ENCODE data around the gene CALCOCO2.
"Not testable (repeated sequence)": the region's sequence is repeated elsewhere in the genome, so short reads cannot be mapped to it uniquely, and the experiment has no call there.

CALCOCO2 gene, protein sequence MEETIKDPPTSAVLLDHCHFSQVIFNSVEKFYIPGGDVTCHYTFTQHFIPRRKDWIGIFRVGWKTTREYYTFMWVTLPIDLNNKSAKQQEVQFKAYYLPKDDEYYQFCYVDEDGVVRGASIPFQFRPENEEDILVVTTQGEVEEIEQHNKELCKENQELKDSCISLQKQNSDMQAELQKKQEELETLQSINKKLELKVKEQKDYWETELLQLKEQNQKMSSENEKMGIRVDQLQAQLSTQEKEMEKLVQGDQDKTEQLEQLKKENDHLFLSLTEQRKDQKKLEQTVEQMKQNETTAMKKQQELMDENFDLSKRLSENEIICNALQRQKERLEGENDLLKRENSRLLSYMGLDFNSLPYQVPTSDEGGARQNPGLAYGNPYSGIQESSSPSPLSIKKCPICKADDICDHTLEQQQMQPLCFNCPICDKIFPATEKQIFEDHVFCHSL

DNA sequence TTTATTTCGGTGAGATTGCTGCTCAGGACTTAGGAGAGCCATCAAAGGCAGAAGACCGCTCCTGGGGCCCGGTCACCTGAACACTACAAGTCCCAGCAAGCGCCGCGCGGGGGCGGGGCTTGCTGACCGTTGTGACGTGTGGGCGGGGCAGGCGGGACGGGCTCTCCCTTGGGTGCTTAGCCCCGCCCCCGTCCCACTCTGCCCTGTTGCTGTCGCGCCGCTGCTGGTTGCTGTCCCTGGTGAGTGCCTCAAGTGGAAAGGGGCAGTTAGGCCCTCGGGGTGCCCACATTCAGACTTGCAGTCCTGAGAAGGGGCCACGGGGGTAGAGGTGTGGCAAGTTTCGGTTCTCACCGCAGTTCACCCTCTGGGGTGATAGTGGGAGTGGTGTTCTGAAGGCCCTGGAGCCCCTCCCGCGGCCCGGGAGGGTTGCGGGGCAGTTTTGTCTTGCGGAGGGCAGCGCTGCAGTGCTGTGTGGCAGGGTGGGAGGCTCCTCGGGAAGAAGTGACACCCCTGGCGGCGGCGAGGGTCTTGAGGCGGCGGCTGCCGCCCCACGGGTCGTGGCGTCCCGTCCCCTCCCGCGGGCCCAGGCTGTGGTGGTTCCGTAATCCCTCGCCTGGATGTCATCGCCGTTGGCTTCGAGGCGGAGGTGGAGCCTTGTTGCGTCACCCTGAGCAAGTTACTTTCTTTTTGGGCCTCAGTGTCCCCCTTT lies at the start of gene CALCOCO2:
Gene CALCOCO2 (plus strand): TSS at position 196 of the 709 bp plus-strand sequence. CDS start 10,673 bp downstream, outside the sequence.
- in situ Hi-C loops (cut with HindIII; ENCODE audit: low sequenced_read_pairs) = no loop called here

DNA sequence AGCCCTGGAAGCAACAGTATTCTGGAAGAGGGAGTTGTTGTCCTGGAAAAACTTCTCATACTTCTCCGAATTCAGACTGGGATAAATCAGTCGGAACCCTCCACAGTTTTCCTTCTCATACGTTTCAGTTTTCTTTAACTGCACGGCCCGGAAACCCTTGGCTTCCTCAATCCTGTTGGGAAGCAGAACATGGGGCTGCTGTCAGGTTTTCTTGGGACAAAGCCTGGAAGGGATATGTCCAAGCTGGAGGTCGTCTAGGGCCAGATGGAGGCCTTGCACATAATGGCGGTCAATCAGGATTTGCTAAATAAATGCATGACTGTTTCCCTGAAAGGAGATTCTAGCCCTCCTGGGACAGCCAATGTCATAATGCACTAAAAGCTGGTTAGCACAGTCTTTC lies 43.0 kb upstream of the CALCOCO2 start:
- in situ Hi-C loops (cut with HindIII; ENCODE audit: low sequenced_read_pairs) = no loop called here

DNA sequence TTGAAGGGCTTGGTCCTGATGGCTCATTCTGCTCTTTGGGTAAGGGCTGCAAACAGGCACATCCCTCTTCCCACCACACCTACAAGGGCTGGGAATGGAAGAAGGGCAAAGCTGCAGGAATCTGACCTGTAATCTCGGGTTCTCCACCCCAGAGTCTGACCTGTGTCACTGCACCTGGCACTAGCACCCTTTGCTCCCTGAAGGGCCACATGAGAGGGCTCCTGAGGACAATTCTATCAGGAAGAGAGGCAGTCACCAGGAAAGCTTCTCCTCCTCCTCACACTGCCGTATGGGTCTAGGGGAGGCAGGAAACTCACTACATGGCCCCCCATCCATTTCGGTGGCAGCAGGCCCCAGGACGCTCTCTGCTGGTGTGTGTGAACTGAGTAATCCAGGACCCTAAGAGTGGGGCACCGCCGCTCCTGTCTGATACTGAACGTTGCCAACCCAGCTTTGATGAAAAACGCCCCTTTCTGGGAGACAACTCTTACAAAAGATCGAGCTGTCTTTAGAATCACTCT lies 40.2 kb upstream of the CALCOCO2 start:
- in situ Hi-C loops (cut with HindIII; ENCODE audit: low sequenced_read_pairs) = no loop called here

DNA sequence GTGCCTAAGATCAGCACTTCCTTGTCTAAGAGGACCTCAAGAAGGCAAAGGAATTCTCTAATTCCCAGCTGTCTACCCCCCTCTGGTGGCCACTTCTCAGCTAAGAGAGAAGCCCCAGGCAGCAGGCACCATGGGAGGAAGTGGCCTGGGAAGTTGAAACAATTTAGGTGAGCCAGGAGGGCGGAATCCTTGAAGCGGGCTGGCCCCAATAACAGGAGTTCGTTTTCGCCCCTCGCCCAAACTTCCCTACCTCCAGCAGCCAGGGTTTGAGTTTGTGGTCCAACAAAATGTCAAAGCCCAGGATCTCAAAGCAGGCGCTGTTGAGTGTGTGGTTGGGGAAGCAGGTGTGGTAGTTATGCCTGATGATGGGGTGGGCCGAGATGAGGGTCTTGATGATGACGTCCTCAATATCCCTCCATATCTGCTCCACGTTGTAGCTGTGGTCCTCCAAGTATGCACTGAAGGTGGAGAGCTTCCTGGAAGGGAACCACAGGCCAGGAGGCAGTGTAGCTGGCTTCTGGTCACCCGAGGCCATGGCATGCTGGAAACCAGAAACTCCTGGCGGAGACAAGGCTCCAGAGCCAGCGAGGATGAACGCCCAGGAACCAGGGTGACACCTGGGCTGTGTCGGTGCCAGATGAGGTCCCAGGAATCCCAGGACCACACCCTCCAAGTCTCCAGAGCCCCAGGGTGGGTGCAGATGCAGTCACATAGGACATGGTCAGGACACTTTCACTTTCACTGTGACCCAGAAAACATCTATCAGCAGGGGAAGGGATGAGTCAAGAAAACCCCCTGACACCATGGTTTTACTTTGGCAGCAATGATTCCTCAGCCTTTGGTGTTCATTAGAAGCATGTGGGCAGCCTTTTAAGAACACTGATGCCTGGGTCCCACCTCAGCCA lies 39.5 kb upstream of the CALCOCO2 start:
- in situ Hi-C loops (cut with HindIII; ENCODE audit: low sequenced_read_pairs) = no loop called here

DNA sequence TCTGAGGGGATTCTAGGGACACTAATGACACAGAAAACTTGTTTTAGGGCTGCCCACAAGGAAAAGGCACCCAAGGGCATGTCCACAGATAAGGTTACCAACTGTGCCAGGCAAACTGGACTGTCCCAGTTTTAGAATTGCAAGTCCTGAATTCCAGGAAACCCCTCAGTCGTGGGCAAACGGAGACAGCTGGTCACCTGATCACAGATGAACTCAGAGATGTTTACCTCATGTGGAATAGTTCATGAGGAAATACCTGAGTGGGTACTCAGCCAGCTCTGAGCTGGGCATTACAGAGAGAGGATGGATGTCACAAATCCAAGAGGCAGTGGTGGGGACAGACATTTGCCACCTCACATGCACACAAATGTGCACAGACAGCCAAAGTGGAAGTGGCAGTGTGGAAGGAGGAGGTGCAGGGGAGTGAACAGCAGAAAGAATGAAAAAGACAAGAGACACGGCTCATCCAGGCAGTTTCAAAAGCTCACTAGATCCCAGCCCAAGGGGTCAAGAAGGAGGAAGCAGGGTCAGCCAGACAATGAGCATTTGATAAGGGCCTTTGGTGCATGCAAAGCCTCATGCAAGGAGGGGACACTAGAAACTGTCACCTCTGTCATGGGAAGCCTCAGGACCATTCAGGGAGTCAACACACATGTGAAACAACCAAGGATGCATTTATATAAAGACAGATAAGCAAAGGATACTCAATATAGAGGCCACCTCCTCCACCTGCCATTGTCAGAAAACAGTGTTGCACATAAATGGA lies 38.6 kb upstream of the CALCOCO2 start:
- in situ Hi-C loops (cut with HindIII; ENCODE audit: low sequenced_read_pairs) = no loop called here

DNA sequence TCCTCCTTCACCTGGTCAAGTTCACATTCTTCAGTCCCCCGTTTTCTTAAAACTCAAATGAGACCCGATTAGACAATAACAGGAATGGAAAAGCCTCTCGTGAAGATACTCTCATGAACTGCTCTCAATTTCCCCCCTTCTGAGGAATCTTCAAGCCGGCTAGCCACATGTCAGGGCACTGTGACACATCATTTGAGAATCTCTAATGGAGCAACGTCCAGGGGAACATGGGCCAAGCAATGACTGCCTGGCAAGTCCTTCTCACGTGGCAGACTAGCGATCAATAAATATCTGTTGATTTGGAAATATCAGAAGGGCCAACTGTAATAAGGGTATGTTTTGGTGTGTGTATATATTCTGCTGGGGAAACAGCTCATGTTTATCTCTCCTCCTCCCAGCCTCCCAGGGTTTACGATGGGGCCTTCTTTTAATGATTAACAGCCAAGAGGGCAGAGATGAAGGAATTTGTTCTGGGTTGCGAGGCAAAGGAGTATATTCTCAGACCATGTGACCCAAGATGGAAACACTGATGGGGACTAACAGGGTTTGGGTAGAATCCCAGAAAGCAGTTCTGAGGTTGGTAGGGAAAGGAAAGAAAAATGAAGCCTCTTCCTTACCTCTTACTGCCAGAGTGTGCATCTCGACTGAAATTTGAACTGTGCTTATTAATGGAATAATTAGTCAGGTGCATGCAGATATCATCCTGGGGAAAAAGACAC lies 35.2 kb upstream of the CALCOCO2 start:
- in situ Hi-C loops (cut with HindIII; ENCODE audit: low sequenced_read_pairs) = no loop called here

DNA sequence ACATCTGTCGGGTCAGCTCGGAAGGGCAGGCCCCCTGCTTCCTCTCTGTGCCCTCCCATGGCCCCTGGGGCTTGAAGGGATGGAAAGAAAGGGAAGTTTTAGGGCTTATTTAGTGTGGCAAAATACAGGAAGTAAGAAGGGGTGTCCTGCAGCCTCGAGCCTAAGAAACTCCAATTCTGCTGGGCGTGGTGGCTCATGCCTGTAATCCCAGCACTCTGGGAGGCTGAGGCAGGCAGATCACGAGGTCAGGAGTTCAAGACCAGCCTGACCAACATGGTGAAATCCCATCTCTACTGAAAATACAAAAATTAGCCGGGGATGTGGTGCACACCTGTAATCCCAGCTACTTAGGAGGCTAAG lies 34.7 kb upstream of the CALCOCO2 start:
- in situ Hi-C loops (cut with HindIII; ENCODE audit: low sequenced_read_pairs) = not testable (repeated sequence)

DNA sequence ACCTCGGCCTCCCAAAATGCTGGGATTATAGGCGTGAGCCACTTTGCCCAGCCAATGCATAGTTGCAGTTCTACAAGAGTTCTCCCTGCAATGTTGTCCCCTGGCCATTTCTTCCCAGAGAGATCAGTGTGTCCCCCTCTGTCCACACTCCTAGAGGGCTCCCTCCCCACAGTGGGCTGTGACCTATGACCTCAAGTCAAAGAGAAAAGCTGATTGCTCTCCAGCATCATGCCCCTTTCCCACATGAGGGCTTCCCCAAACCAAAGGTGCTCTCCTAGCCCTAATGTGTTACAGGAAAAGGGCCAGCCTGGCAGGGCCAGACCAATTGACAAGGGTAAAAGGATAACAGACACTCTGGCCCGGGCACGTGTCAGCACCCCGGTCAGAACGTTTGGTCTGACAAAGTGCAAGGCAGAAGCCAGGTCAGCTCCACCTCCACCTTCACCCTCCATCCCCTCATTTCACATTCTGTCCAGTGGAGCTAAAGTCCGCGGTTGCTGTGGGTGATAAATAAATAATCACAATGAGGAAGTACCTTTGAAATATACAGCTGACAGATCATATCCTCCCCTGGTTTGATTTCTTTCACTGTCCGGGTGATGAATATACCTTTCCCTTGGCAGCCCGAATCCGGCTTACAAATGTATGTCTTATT lies 31.6 kb upstream of the CALCOCO2 start:
- in situ Hi-C loops (cut with HindIII; ENCODE audit: low sequenced_read_pairs) = no loop called here

DNA sequence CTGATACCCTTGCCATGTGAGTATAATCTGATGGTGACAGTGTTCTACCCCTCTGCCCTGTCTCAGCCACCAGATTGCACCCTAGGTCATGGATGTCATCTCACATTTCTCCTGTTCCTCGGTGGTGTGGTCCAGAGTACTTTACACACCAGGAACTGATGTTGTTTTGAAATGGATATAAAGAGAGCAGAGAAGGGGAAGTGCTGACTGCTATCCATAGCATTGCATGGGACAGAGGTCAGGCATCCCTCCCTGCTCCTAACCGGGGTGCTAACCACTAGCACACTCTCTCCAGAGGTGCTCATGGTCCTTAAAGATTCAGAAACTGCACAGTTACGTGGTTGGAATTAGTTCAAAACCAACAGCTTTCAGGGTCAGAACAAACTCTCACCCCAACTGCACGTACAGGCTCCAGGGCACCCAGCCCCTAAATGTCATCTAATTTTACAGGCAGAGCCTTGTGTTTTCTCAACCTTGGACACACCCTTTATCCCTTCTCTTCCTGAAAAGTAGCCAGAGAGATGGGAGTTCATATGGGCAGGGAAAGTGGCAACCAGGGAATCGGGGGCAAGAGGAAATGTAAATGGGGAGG lies 30.1 kb upstream of the CALCOCO2 start:
- in situ Hi-C loops (cut with HindIII; ENCODE audit: low sequenced_read_pairs) = loop anchor here (5.0 kb wide), 1 partner anchor 48 kb away; no protein-coding TSS in a partner anchor

DNA sequence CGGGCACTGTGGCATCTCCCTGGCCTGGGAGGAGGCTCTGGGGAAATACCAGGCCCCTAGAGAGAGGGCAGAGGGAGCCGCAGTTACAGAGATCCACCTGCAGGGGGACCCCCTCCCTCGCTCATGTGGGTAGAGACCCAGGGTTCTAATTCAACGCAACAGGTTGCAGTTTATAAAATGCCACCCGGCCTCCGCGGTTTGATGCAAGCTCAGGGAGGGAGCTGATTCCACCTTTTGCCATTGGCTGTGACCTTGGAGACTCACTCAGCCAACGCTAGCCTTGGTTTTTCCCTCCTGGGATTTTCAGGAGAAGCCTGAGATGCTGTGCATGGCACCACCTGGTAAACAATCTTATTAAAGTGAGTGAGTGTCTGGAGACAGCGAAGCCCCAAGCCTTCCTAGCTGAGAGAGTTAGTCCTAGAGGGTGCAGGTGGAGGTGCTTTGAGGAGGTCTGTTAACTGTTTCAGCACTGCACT lies 25.9 kb upstream of the CALCOCO2 start:
- in situ Hi-C loops (cut with HindIII; ENCODE audit: low sequenced_read_pairs) = loop anchor here (5.0 kb wide), 1 partner anchor 53 kb away; no protein-coding TSS in a partner anchor

DNA sequence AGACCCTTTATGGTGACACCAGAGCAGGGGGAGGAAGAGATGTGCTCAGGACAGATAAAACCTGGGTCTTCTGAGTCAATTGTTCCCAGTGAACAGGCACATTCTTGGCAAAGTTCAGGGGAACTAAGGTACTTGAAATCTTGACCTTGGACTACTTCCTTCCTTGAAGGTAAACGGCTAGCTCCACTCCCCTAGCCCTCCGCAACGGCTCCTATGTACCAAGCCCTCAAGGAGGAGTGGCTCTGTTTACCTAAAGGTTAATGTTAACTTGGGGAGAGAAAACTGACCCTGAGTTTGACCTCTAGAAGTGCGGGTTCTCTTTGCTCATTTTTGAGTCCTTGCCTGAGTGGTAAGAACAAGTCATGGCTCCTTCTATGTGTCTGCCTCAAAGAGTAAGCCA lies 21.7 kb upstream of the CALCOCO2 start:
- in situ Hi-C loops (cut with HindIII; ENCODE audit: low sequenced_read_pairs) = no loop called here

DNA sequence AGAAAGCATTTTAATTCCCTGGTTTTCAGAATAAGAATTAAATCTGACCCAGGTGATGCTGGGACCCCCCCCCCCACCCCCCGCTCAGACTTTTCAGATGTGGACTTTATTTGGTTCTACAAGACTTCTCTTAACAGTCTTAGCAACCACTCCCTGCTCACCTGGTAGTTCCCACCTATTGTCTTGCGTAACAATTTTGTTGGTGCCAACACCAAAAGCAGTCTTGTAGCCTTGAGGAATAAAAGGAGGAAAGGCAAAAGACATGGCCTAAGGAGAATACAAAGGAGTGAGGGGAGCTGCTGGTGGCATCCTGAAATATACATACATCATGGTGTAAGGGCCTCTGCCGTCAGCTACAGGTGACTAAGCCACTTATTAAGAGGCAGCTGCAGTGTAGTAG lies 18.8 kb upstream of the CALCOCO2 start:
- in situ Hi-C loops (cut with HindIII; ENCODE audit: low sequenced_read_pairs) = loop anchor here (10.0 kb wide), 1 partner anchor 233 kb away; no protein-coding TSS in a partner anchor

DNA sequence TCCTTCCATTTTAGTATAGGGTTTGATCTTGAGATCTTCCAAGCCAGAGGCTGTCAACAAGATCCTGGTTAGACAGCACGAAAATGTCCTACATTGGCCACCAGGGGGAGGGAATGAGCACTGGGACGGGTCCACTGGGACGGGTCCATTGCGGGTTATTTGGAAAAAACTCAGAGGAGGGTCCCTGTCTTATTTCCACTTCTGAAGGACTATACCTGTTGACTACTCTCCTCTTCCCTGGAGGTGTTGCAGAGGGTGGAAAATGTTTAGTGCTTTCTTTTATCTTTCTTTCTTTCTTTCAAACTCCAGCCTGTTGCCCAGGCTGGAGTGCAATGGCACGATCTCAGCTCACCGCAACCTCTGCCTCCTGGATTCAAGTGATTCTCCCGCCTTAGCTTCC lies 16.3 kb upstream of the CALCOCO2 start:
- in situ Hi-C loops (cut with HindIII; ENCODE audit: low sequenced_read_pairs) = loop anchor here (10.0 kb wide), 1 partner anchor 230 kb away; no protein-coding TSS in a partner anchor

DNA sequence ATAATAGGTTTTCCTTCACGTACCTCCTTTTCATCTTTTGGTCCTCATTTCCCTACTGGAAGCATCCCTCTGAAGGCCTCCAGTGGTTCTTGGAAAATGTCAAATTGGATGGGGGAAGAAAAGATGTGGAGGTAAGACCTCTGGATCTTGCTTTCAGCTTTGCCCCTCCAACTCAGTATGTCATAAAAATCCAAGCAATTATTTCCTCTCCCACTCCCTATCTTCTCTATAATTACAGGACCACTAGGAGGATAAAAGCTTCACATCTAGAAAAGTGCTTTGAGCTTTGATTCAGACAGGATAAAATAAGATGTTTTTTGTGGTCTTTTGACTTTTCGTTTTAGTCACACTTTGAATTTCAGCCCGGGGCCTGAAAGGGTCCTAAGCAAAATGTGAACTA lies 15.5 kb upstream of the CALCOCO2 start:
- in situ Hi-C loops (cut with HindIII; ENCODE audit: low sequenced_read_pairs) = loop anchor here (10.0 kb wide), 1 partner anchor 229 kb away; no protein-coding TSS in a partner anchor

DNA sequence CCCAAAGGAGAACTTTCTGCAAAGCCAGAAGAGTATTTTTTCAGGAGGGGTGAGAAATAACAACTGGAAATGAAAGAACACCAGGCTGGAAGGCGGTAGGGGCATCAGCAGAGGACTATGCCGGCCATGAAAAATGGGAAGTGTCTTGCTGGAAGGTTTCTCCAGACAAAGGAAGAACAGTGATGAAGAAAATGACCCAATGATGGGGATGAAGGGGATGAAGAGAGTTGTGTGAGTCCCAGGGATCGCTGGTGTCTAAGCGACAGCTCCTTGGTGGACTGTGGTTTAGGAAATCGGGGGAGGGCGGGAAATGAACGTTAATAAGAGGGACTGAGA lies 14.4 kb upstream of the CALCOCO2 start:
- in situ Hi-C loops (cut with HindIII; ENCODE audit: low sequenced_read_pairs) = loop anchor here (10.0 kb wide), 1 partner anchor 228 kb away; no protein-coding TSS in a partner anchor

DNA sequence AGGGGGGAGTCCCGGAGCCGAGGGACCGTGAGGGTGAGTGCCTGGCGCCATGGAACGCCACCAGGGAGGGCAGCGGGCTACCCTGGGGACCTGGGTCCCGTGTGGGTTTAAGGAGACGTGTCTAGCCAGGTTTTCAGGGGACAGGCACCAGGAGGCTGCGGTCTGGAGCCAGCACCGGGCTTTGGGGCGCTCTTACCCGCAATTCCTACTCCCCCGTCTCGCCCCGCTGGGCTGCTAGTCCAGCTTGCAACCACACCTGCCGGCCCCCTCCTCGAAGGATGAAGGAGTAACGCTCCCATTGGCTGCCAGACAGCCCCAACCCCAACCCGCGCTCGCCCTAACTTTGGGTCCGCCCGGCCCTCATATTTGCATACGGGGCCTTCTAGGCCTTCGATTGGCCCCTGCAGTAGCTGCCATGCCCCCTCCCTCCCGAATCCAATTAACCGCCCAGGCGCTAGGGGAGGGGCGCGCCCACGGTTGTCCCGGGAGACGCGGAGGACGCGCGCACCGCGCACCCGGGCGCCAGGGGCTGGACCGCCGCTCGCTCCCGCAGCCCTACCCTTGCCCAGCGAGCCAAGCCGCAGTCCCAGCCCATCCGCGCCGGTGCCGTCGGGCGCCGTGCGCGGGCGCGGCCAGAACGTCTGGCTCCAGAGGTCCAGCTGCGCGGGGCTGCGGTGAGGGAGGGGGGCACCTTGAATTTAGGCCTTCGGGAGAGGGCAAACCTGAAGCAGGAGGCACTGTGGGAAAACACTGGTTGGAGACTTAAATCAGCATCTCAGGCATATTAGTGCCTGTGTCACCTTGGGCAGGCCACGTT lies 13.9 kb upstream of the CALCOCO2 start, which contains the start of gene TTLL6:
Gene TTLL6 (minus strand): TSS at position 456 of the 817 bp plus-strand sequence. CDS start 157 bp downstream, at position 299.
- in situ Hi-C loops (cut with HindIII; ENCODE audit: low sequenced_read_pairs) = loop anchor here (10.0 kb wide), 1 partner anchor 228 kb away; no protein-coding TSS in a partner anchor

DNA sequence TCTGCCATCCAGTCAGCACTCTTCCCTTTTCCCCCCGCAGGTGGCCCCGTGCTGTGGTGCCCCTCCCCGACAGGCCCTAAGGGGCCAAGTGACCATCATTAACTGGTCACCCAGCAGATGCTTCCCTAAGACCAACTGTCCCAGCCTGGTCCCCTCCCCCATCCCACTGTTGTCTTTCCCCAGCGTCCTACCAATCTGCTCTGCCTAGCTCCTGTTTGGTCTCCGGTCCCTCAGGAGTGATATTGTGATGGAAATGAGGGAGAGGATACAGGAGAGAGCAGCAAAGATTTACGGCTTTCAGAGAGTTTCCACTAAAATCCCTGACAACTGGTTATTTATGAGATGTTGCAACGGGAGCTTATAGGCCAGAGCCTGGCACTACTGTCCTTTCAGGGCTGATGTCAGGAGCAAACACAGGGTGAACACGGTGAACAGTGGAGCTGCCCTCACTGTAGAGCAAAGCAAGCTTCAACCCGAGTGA lies 12.4 kb upstream of the CALCOCO2 start:
- in situ Hi-C loops (cut with HindIII; ENCODE audit: low sequenced_read_pairs) = loop anchor here (10.0 kb wide), 1 partner anchor 226 kb away; no protein-coding TSS in a partner anchor

Data from DLD1 (cell line).